NCI-H526 (cell line): ENCODE data around the gene TEX14.

Experiments used
- DNase-seq, 2 experiments: peaks; one replicate each; lab custom pipeline; 2025; lab: John Stamatoyannopoulos, UW

TEX14 gene

GRCh38 chr17:58527949-58528348 is 163.9 kb downstream of the TEX14 start:
- no peak for DNase-seq

- no peak for DNase-seq
These were observed 164.5 kb downstream of the TEX14 start for GRCh38 chr17:58527306-58527705.

- DNase-seq, result no peak
These were observed 166.6 kb downstream of the TEX14 start for GRCh38 chr17:58525239-58525638.

GRCh38 chr17:58521680-58522079 is 170.2 kb downstream of the TEX14 start:
- no peak for DNase-seq

- DNase-seq, result peak; percentile 10 to 43
These were observed 170.9 kb downstream of the TEX14 start for GRCh38 chr17:58520843-58521430.

- peak; percentile 100 for DNase-seq
These were observed 173.8 kb downstream of the TEX14 start for GRCh38 chr17:58517928-58518609.

GRCh38 chr17:58517378-58517927 is 174.4 kb downstream of the TEX14 start:
- DNase-seq, result peak; percentile 90 to 94

- peak in 1 of 2 experiments; percentile 23 for DNase-seq
These were observed 175.0 kb downstream of the TEX14 start for GRCh38 chr17:58516644-58517377.

- DNase-seq, result no peak
These were observed 176.6 kb downstream of the TEX14 start for GRCh38 chr17:58515286-58515685.

GRCh38 chr17:58514770-58515157 is 177.1 kb downstream of the TEX14 start:
- peak in 1 of 2 experiments; percentile 40 for DNase-seq

GRCh38 chr17:58513965-58514769 is 177.7 kb downstream of the TEX14 start, which contains the start of gene MTMR4:
TSS of gene MTMR4 (minus strand) at chr17:58514638. CDS start at chr17:58514407, 231 bp downstream.
- DNase-seq, result peak; percentile 75 to 94

GRCh38 chr17:58513267-58513964 is 178.4 kb downstream of the TEX14 start:
- DNase-seq, result peak in 1 of 2 experiments; percentile 51

GRCh38 chr17:58510075-58510474 is 181.8 kb downstream of the TEX14 start:
- DNase-seq, result no peak

GRCh38 chr17:58508341-58509067 is 183.3 kb downstream of the TEX14 start:
- DNase-seq, result no peak

GRCh38 chr17:58507123-58507634 is 184.7 kb downstream of the TEX14 start:
- DNase-seq, result no peak
